ENCODE results near the gene SLC16A10.

SLC16A10 gene

DNA sequence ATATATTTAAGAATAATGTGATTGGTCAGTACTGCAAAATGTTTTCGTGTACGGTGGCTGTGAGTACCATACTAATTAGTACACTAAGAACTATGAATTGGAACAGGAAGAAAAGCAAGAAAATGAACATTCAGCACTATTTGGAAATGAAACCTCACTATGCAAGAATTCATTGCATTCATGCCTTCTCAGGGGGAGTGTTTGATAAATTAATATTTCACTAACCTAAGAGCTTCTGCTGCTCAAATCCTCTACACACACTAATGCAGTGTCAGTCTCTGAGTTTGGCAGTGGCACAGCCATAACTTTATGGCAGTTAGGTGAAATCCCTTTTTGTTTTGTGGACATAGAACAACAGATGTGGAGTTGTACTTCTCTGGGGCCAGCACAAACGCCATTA, 60.1 kb downstream of the SLC16A10 start:
- TF ChIP-seq, protein P1, sequence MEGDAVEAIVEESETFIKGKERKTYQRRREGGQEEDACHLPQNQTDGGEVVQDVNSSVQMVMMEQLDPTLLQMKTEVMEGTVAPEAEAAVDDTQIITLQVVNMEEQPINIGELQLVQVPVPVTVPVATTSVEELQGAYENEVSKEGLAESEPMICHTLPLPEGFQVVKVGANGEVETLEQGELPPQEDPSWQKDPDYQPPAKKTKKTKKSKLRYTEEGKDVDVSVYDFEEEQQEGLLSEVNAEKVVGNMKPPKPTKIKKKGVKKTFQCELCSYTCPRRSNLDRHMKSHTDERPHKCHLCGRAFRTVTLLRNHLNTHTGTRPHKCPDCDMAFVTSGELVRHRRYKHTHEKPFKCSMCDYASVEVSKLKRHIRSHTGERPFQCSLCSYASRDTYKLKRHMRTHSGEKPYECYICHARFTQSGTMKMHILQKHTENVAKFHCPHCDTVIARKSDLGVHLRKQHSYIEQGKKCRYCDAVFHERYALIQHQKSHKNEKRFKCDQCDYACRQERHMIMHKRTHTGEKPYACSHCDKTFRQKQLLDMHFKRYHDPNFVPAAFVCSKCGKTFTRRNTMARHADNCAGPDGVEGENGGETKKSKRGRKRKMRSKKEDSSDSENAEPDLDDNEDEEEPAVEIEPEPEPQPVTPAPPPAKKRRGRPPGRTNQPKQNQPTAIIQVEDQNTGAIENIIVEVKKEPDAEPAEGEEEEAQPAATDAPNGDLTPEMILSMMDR (IDR thresholded peaks at IDR 0.05; ENCODE audit: low read length), result no peak
- no peak for TF ChIP-seq EZH2 (IDR thresholded peaks at IDR 0.05; ENCODE audit: borderline replicate concordance, low read length)

DNA sequence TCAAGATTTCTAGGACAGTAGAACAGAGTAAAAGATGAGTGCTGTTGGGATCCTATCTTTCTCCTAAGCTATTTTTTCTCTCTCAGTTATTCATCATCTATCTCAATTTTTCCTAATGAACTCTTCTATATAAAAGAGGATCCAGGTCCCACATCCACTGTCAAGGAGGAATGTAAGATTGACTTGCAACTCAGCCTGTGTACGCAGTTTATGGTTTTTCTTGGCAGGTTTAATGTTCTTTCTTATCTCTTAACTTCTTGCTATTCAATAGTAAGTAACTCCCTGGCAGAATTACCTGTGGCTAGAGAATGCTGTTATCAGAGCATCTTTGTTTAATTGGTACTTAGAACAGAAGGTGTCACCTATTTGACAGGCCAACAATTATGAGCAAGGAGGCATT, 60.8 kb downstream of the SLC16A10 start:
- no peaks in the 10 kb centered on the region for H3K9me2 ChIP-seq (ENCODE audit: low read depth, low read length)
- H3K9me3 ChIP-seq (ENCODE audit: low read length), result no peaks in the 10 kb centered on the region
- no peak overlapping the region for H3K4me3 ChIP-seq (ENCODE audit: low read depth, low read length, poor library complexity, severe bottlenecking)
- H3K4me1 ChIP-seq (ENCODE audit: insufficient read depth, low read length, severe bottlenecking), result no peaks in the 10 kb centered on the region
- H3K4me2 ChIP-seq (ENCODE audit: low read length), result no peak overlapping the region
- no peak overlapping the region for H3K9ac ChIP-seq (ENCODE audit: low read length)
- no peaks in the 10 kb centered on the region for H3K36me3 ChIP-seq (ENCODE audit: insufficient read depth, low read length)
- TF ChIP-seq, protein P1 (IDR thresholded peaks at IDR 0.05; ENCODE audit: low read length), result no peak
- no peak for TF ChIP-seq EZH2 (IDR thresholded peaks at IDR 0.05; ENCODE audit: borderline replicate concordance, low read length)
- H3K79me2 ChIP-seq (ENCODE audit: insufficient read depth, low read length), result no peaks in the 10 kb centered on the region
- no peak overlapping the region for H2AFZ ChIP-seq (ENCODE audit: low read length)
- H4K20me1 ChIP-seq (ENCODE audit: insufficient read depth, low read length), result no peaks in the 10 kb centered on the region
- H3F3A ChIP-seq (ENCODE audit: insufficient read depth, low read length), result no peaks in the 10 kb centered on the region
- no peaks in the 10 kb centered on the region for H3K27me3 ChIP-seq (ENCODE audit: insufficient read depth, low read length)
- H3K27ac ChIP-seq (ENCODE audit: low read depth, low read length, poor library complexity, severe bottlenecking), result no peak overlapping the region

More for the DNA sequence above, 60.1 kb downstream of the SLC16A10 start:
- H3K9ac ChIP-seq (ENCODE audit: low read length), result no peak overlapping the region
- no peaks in the 10 kb centered on the region for H4K20me1 ChIP-seq (ENCODE audit: insufficient read depth, low read length)
- no peaks in the 10 kb centered on the region for H3F3A ChIP-seq (ENCODE audit: insufficient read depth, low read length)
- no peak overlapping the region for H2AFZ ChIP-seq (ENCODE audit: low read length)
- H3K4me3 ChIP-seq (ENCODE audit: low read depth, low read length, poor library complexity, severe bottlenecking), result no peak overlapping the region
- H3K9me2 ChIP-seq (ENCODE audit: low read depth, low read length), result no peaks in the 10 kb centered on the region
- no peak overlapping the region for H3K4me2 ChIP-seq (ENCODE audit: low read length)
- no peak overlapping the region for H3K27ac ChIP-seq (ENCODE audit: low read depth, low read length, poor library complexity, severe bottlenecking)
- H3K36me3 ChIP-seq (ENCODE audit: insufficient read depth, low read length), result no peaks in the 10 kb centered on the region
- no peaks in the 10 kb centered on the region for H3K9me3 ChIP-seq (ENCODE audit: low read length)
- no peaks in the 10 kb centered on the region for H3K27me3 ChIP-seq (ENCODE audit: insufficient read depth, low read length)
- no peaks in the 10 kb centered on the region for H3K79me2 ChIP-seq (ENCODE audit: insufficient read depth, low read length)
- no peaks in the 10 kb centered on the region for H3K4me1 ChIP-seq (ENCODE audit: insufficient read depth, low read length, severe bottlenecking)

DNA sequence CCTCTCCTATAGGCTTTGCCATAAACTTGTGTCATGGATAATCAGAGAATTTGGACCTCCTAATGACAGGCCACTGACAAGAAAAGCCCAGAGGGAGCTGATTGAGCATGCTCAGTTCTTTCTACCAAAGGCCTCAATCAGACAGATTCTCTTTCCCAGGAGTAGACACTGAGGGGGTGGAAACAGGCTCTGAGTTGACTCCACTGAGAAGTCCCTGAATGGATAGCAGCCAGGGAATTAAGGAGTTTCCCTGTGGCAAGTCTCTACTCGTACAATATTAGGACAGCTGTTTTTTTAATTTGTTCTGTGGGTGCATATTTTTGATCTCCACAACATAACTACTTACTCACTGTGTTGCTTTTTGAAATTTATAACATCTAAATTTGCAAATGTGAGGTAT, 63.3 kb downstream of the SLC16A10 start:
- no peaks in the 10 kb centered on the region for H3K9me3 ChIP-seq (ENCODE audit: low read length)
- no peaks in the 10 kb centered on the region for H3K9me2 ChIP-seq (ENCODE audit: low read depth, low read length)
- H3K4me3 ChIP-seq (ENCODE audit: low read depth, low read length, poor library complexity, severe bottlenecking), result no peak overlapping the region
- no peaks in the 10 kb centered on the region for H3K27me3 ChIP-seq (ENCODE audit: insufficient read depth, low read length)
- H3K4me2 ChIP-seq (ENCODE audit: low read length), result no peak overlapping the region
- H2AFZ ChIP-seq (ENCODE audit: low read length), result no peak overlapping the region
- H3K27ac ChIP-seq (ENCODE audit: low read depth, low read length, poor library complexity, severe bottlenecking), result no peak overlapping the region
- no peaks in the 10 kb centered on the region for H3K79me2 ChIP-seq (ENCODE audit: insufficient read depth, low read length)
- no peaks in the 10 kb centered on the region for H3K4me1 ChIP-seq (ENCODE audit: insufficient read depth, low read length, severe bottlenecking)
- no peaks in the 10 kb centered on the region for H4K20me1 ChIP-seq (ENCODE audit: insufficient read depth, low read length)
- H3K9ac ChIP-seq (ENCODE audit: low read length), result no peak overlapping the region
- H3K36me3 ChIP-seq (ENCODE audit: insufficient read depth, low read length), result no peaks in the 10 kb centered on the region
- no peaks in the 10 kb centered on the region for H3F3A ChIP-seq (ENCODE audit: insufficient read depth, low read length)
- no peak for TF ChIP-seq EZH2 (IDR thresholded peaks at IDR 0.05; ENCODE audit: borderline replicate concordance, low read length)

DNA sequence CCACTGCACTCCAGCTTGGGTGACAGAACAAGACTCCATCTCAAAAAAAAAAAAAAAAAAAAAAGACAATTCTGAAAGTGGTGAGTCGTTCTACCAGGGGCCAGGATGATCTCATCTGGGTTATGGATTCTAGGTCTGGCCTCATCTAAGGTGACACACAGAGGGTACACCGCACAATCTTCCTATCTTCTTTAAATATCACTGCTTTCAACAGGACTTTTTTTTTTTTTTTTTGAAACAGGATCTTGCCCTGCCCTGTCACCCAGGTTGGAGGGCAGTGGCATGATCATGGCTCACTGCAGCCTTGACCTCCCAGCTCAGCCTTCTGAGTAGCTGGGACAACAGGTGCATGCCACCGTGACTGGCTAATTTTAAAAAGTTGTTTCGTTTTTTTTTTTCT, 67.7 kb downstream of the SLC16A10 start:
- Histone ChIP-seq H3K9ac (ENCODE audit: low read length) (no peak overlapping the region), H3K4me1 (ENCODE audit: insufficient read depth, low read length, severe bottlenecking) (no peaks in the 10 kb centered on the region), H4K20me1 (ENCODE audit: insufficient read depth, low read length) (no peaks in the 10 kb centered on the region), H3K9me3 (ENCODE audit: low read length) (no peaks in the 10 kb centered on the region), H2AFZ (ENCODE audit: low read length) (no peak overlapping the region), H3K4me3 (ENCODE audit: low read depth, low read length, poor library complexity, severe bottlenecking) (no peak overlapping the region), H3K36me3 (ENCODE audit: insufficient read depth, low read length) (no peaks in the 10 kb centered on the region), H3K9me2 (ENCODE audit: low read depth, low read length) (no peaks in the 10 kb centered on the region), H3K4me2 (ENCODE audit: low read length) (no peak overlapping the region), H3K27me3 (ENCODE audit: insufficient read depth, low read length) (no peaks in the 10 kb centered on the region), H3F3A (ENCODE audit: insufficient read depth, low read length) (no peaks in the 10 kb centered on the region), H3K27ac (ENCODE audit: low read depth, low read length, poor library complexity, severe bottlenecking) (no peak overlapping the region), H3K79me2 (ENCODE audit: insufficient read depth, low read length) (no peaks in the 10 kb centered on the region)
- TF ChIP-seq EZH2 (IDR thresholded peaks at IDR 0.05; ENCODE audit: borderline replicate concordance, low read length), result no peak
- TF ChIP-seq, protein P1 (IDR thresholded peaks at IDR 0.05; ENCODE audit: low read length), result no peak
